ENCODE data around the gene BCS1L.

DNA sequence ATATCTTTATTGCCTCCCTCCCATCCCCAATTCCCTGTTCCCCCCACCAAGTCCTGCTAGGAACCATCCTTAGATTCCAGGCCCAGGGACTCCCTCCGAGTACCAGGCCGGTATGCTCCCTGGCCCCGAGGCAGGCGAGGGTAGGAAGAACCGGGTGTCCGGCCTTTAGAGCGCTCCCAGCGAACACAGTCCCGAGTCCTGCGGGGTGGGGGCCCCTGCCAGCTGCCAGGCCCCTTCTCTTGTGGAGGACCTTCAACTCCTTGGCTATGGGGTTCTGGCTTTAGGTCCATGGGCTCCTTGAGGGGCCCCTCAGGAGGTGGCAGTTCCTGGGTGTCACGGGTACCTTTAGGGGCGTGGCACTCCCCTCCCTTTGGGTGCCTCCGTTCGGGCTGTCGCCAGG lies 4.4 kb downstream of the BCS1L start:
- TF ChIP-seq, protein P1, sequence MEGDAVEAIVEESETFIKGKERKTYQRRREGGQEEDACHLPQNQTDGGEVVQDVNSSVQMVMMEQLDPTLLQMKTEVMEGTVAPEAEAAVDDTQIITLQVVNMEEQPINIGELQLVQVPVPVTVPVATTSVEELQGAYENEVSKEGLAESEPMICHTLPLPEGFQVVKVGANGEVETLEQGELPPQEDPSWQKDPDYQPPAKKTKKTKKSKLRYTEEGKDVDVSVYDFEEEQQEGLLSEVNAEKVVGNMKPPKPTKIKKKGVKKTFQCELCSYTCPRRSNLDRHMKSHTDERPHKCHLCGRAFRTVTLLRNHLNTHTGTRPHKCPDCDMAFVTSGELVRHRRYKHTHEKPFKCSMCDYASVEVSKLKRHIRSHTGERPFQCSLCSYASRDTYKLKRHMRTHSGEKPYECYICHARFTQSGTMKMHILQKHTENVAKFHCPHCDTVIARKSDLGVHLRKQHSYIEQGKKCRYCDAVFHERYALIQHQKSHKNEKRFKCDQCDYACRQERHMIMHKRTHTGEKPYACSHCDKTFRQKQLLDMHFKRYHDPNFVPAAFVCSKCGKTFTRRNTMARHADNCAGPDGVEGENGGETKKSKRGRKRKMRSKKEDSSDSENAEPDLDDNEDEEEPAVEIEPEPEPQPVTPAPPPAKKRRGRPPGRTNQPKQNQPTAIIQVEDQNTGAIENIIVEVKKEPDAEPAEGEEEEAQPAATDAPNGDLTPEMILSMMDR (IDR thresholded peaks at IDR 0.05), result no peak
- TF ChIP-seq ZFX (IDR thresholded peaks at IDR 0.05; ENCODE audit: borderline replicate concordance), result no peak

Measured in 22Rv1 (cell line).